Mesothelial cell of epicardium (in vitro differentiated cells): ENCODE results near the gene BCL6B. TPM values are rescaled to one million over a fixed set of nuclear protein-coding genes. Genes with fewer than 3 reads are reported as not detected.

Experiments
- DNase-seq, 2 experiments: peaks; one replicate each; pipeline ENCODE4 v3.0.0; 2021; ENCODE audit warnings: low spot score in 2 of 2; ENCODE audit not compliant: unreplicated experiment in 2 of 2
- H3K27ac Mint-ChIP-seq: 2 replicates; pipeline ENCODE4 v1.8.0; 2021; ENCODE audit warnings: mixed read lengths
- H3K27me3 Mint-ChIP-seq: 2 replicates; pipeline ENCODE4 v1.8.0; 2021; ENCODE audit warnings: low read depth, mixed read lengths
- H3K36me3 Mint-ChIP-seq: 2 replicates; pipeline ENCODE4 v1.8.0; 2021; ENCODE audit warnings: mixed read lengths
- H3K4me1 Mint-ChIP-seq: 2 replicates; pipeline ENCODE4 v1.8.0; 2021; ENCODE audit warnings: mixed read lengths
- H3K4me3 Mint-ChIP-seq: 2 replicates; pipeline ENCODE4 v1.8.0; 2021; ENCODE audit warnings: mild to moderate bottlenecking, moderate library complexity, mixed read lengths
- H3K9me3 Mint-ChIP-seq: 2 replicates; pipeline ENCODE4 v1.8.0; 2021; ENCODE audit warnings: mixed read lengths
- total RNA-seq: library from RNA; stranded (reverse); gene quantifications from 3 replicates; pipeline ENCODE4 v1.2.1, GENCODE V29; 2021
- TF ChIP-seq, protein P1 (sequence below): fragments of 200-600 bp; sonication (generic); IDR thresholded peaks from one replicate; pipeline ENCODE4 v1.5.0; 2021; ENCODE audit warnings: antibody characterized with exemption; ENCODE audit not compliant: unreplicated experiment

The BCL6B gene
- total RNA-seq, 1 donor from 2014 or later: not detected

- Mint-ChIP-seq H3K27ac (no peak overlapping the region), H3K4me3 (no peak overlapping the region), H3K27me3 (peaks cover 4% of the 10 kb centered on the region), H3K36me3 (no peaks in the 10 kb centered on the region), H3K4me1 (peaks cover 7% of the 10 kb centered on the region), H3K9me3 (no peaks in the 10 kb centered on the region)
- TF ChIP-seq, protein P1, sequence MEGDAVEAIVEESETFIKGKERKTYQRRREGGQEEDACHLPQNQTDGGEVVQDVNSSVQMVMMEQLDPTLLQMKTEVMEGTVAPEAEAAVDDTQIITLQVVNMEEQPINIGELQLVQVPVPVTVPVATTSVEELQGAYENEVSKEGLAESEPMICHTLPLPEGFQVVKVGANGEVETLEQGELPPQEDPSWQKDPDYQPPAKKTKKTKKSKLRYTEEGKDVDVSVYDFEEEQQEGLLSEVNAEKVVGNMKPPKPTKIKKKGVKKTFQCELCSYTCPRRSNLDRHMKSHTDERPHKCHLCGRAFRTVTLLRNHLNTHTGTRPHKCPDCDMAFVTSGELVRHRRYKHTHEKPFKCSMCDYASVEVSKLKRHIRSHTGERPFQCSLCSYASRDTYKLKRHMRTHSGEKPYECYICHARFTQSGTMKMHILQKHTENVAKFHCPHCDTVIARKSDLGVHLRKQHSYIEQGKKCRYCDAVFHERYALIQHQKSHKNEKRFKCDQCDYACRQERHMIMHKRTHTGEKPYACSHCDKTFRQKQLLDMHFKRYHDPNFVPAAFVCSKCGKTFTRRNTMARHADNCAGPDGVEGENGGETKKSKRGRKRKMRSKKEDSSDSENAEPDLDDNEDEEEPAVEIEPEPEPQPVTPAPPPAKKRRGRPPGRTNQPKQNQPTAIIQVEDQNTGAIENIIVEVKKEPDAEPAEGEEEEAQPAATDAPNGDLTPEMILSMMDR: no peak
- DNase-seq: no peak
Measured at GRCh38 chr17:7056386-7056785, 33.5 kb downstream of the BCL6B start.

GRCh38 chr17:7058831-7059447 lies 36.1 kb downstream of the BCL6B start:
- Mint-ChIP-seq H3K27ac (no peak overlapping the region), H3K9me3 (no peaks in the 10 kb centered on the region), H3K4me1 (peaks cover 7% of the 10 kb centered on the region), H3K27me3 (peaks cover 14% of the 10 kb centered on the region), H3K36me3 (no peaks in the 10 kb centered on the region), H3K4me3 (no peak overlapping the region)
- TF ChIP-seq, protein P1: no peak
- no peak for DNase-seq

GRCh38 chr17:7060165-7060891 lies 37.5 kb downstream of the BCL6B start:
- no peaks in the 10 kb centered on the region for H3K9me3 Mint-ChIP-seq
- no peak overlapping the region for H3K4me3 Mint-ChIP-seq
- H3K27me3 Mint-ChIP-seq: peaks cover 21% of the 10 kb centered on the region
- H3K4me1 Mint-ChIP-seq: peaks cover 7% of the 10 kb centered on the region
- no peaks in the 10 kb centered on the region for H3K36me3 Mint-ChIP-seq
- TF ChIP-seq, protein P1: no peak
- DNase-seq: no peak
- H3K27ac Mint-ChIP-seq: no peak overlapping the region

DNA sequence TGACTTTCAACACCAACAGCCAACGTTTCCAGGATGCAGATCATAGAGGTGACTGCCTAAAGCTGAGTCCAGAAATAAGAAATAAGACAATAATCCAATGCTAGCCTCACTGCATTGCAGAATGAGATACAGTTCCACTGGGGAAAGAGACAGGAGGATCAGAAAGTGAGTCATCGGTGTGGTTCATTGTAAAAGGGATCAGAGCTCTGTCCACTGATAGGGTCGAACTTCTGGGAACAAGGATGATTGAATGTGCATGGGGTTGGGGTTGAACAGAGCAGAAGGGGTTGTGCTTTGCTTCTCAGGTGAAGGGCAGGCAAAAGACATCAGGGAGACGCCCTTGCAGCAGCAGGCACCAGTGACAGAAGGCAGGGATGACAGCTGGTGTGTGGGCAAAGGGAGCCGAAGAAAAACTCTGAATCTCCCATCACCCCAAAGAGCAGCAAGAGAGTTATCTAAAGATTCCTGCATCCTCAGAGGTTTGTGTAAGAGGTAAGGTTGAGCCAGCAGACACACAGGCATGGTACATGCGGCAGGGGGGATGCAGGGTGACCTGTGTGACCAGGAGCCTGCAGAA lies 40.8 kb downstream of the BCL6B start:
- peaks cover 30% of the 10 kb centered on the region for H3K27me3 Mint-ChIP-seq
- peaks cover 7% of the 10 kb centered on the region for H3K4me1 Mint-ChIP-seq
- H3K4me3 Mint-ChIP-seq: no peak overlapping the region
- no peak for DNase-seq
- no peak overlapping the region for H3K27ac Mint-ChIP-seq
- TF ChIP-seq, protein P1: no peak
- H3K9me3 Mint-ChIP-seq: peaks cover 6% of the 10 kb centered on the region
- peaks cover 2% of the 10 kb centered on the region for H3K36me3 Mint-ChIP-seq

DNA sequence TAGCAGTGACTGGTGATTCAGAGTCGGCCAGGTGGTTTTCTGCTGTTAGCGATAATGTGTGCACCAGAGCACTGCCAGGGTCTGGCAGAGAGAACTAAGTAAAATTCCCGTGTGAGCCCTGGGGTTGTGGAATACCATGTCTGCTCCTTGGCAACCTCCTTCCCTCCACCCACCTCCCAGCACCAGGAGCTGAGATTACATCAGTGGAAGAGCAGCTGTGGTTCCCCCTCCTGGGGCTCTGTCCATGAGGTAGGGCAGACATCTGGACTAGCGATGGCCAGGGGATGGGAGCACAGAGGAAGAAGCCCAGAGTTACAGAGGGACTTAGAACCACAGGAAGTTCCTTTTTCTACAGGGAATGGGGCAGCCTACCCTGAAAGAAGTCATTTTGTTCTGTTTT lies 41.4 kb downstream of the BCL6B start:
- Mint-ChIP-seq H3K4me1 (peaks cover 6% of the 10 kb centered on the region), H3K4me3 (no peak overlapping the region), H3K36me3 (peaks cover 2% of the 10 kb centered on the region), H3K27me3 (peaks cover 26% of the 10 kb centered on the region), H3K27ac (no peak overlapping the region), H3K9me3 (peaks cover 11% of the 10 kb centered on the region)
- TF ChIP-seq, protein P1: no peak
- DNase-seq: no peak
